Neural cell (in vitro differentiated cells): ENCODE data around the gene CD99. TPM values are rescaled to one million over a fixed set of nuclear protein-coding genes. Genes with fewer than 3 reads are reported as not detected.
"Not testable (repeated sequence)": the region's sequence is repeated elsewhere in the genome, so short reads cannot be mapped to it uniquely, and the experiment has no call there.

Source experiments
- H2AFZ ChIP-seq: fragments of 200-600, 300-800 bp; sonication (generic), shearing (Covaris generic); 2 replicates; pipeline ENCODE4 v1.6.0; 2014; ENCODE audit warnings: low read depth, mild to moderate bottlenecking, antibody characterized with exemption, low read length, moderate library complexity
- H3F3A ChIP-seq: fragments of 200-600 bp; shearing (Covaris generic); 2 replicates; pipeline ENCODE4 v1.6.1; 2016; ENCODE audit warnings: mild to moderate bottlenecking, moderate library complexity, mixed read lengths, antibody characterized with exemption, low read length; ENCODE audit not compliant: insufficient read depth, poor library complexity, severe bottlenecking
- H3K27ac ChIP-seq: fragments of 200-600, 300-800 bp; sonication (generic), shearing (Covaris generic); 2 replicates; pipeline ENCODE4 v1.5.1; 2014; ENCODE audit warnings: mild to moderate bottlenecking, low read length, moderate library complexity
- H3K27me3 ChIP-seq: fragments of 300-800, 200-600 bp; sonication (generic), shearing (Covaris generic); 2 replicates; pipeline ENCODE4 v1.6.0; 2014; ENCODE audit warnings: mild to moderate bottlenecking, low read depth, low read length, moderate library complexity; ENCODE audit not compliant: insufficient read depth
- H3K36me3 ChIP-seq: fragments of 300-800, 200-600 bp; sonication (generic), shearing (Covaris generic); 2 replicates; pipeline ENCODE4 v1.5.1; 2014; ENCODE audit warnings: mild to moderate bottlenecking, antibody characterized with exemption, low read length, moderate library complexity; ENCODE audit not compliant: insufficient read depth
- H3K4me2 ChIP-seq: fragments of 300-800, 200-600 bp; sonication (generic), shearing (Covaris generic); 2 replicates; pipeline ENCODE4 v1.6.0; 2014; ENCODE audit warnings: mild to moderate bottlenecking, low read length
- H3K4me3 ChIP-seq: fragments of 300-800, 200-600 bp; sonication (generic), shearing (Covaris generic); 2 replicates; pipeline ENCODE4 v1.5.1; 2014; ENCODE audit warnings: mild to moderate bottlenecking, low read length, moderate library complexity
- H3K79me2 ChIP-seq: fragments of 200-600 bp; shearing (Covaris generic); replicated peaks from 2 replicates; pipeline ENCODE4 v1.6.0; 2014; ENCODE audit warnings: mild to moderate bottlenecking, low read length, moderate library complexity; ENCODE audit not compliant: insufficient read depth
- H3K9ac ChIP-seq: fragments of 300-800, 200-600 bp; sonication (generic), shearing (Covaris generic); 2 replicates; pipeline ENCODE4 v1.6.1; 2016; ENCODE audit warnings: mild to moderate bottlenecking, low read length, mixed read lengths
- H3K9me2 ChIP-seq: fragments of 200-600 bp; shearing (Covaris generic); 2 replicates; pipeline ENCODE4 v1.6.1; 2016; ENCODE audit warnings: mild to moderate bottlenecking, low read length, mixed read lengths; ENCODE audit not compliant: insufficient read depth
- H3K9me3 ChIP-seq: fragments of 200-600, 300-800 bp; sonication (generic), shearing (Covaris generic); 2 replicates; pipeline ENCODE4 v1.6.1; 2016; ENCODE audit warnings: mild to moderate bottlenecking, mixed run types, low read length, moderate library complexity, mixed read lengths
- H4K20me1 ChIP-seq: fragments of 200-600 bp; shearing (Covaris generic); 2 replicates; pipeline ENCODE4 v1.6.1; 2016; ENCODE audit warnings: mild to moderate bottlenecking, mixed run types; ENCODE audit not compliant: insufficient read depth
- EP300 ChIP-seq: fragments of 450-650 bp; conservative IDR thresholded peaks from 2 replicates; pipeline ENCODE4 v1.6.1; 2014; ENCODE audit warnings: antibody characterized with exemption, mild to moderate bottlenecking, moderate library complexity; ENCODE audit not compliant: poor library complexity, severe bottlenecking
- EZH2 ChIP-seq: fragments of 200-600, 300-800 bp; shearing (Covaris generic), sonication (generic); IDR thresholded peaks from 2 replicates; pipeline ENCODE4 v1.6.1; 2014; ENCODE audit warnings: antibody characterized with exemption, low read length, borderline replicate concordance, mild to moderate bottlenecking; ENCODE audit not compliant: insufficient read depth, poor library complexity, severe bottlenecking
- MXI1 ChIP-seq: fragments of 450-650 bp; conservative IDR thresholded peaks from 2 replicates; pipeline ENCODE4 v1.6.1; 2014; ENCODE audit warnings: antibody characterized with exemption, mild to moderate bottlenecking; ENCODE audit not compliant: poor library complexity, severe bottlenecking
- POLR2AphosphoS5 ChIP-seq: IDR thresholded peaks from 2 replicates; pipeline ENCODE4 v1.6.1; 2012
- RAD21 ChIP-seq: fragments of 450-650 bp; conservative IDR thresholded peaks from 2 replicates; pipeline ENCODE4 v1.6.1; 2014; ENCODE audit warnings: antibody characterized with exemption, mild to moderate bottlenecking, moderate library complexity
- SMC3 ChIP-seq: fragments of 450-650 bp; conservative IDR thresholded peaks from 2 replicates; pipeline ENCODE4 v1.6.1; 2014; ENCODE audit warnings: antibody characterized with exemption, mild to moderate bottlenecking, moderate library complexity; ENCODE audit not compliant: poor library complexity
- TAF1 ChIP-seq: IDR thresholded peaks from 2 replicates; pipeline ENCODE4 v1.6.1; 2012; ENCODE audit warnings: low read depth
- polyA plus RNA-seq: library from polyadenylated mRNA; depleted of rRNA; stranded (reverse); fragments of >200 nt; gene quantifications from 2 replicates; pipeline ENCODE4 v1.2.3, GENCODE V29; 2014
- TF ChIP-seq, protein P1 (sequence below): fragments of 450-650 bp; IDR thresholded peaks from 2 replicates; pipeline ENCODE4 v1.5.1; 2014; ENCODE audit warnings: antibody characterized with exemption, mild to moderate bottlenecking, moderate library complexity; ENCODE audit not compliant: poor library complexity, severe bottlenecking
- TF ChIP-seq, protein P2 (sequence below): IDR thresholded peaks from 2 replicates; pipeline ENCODE4 v1.6.1; 2012; ENCODE audit warnings: borderline replicate concordance

CD99 gene
- polyA plus RNA-seq, 1 donor from 2014 or later, result 6.6 TPM

DNA sequence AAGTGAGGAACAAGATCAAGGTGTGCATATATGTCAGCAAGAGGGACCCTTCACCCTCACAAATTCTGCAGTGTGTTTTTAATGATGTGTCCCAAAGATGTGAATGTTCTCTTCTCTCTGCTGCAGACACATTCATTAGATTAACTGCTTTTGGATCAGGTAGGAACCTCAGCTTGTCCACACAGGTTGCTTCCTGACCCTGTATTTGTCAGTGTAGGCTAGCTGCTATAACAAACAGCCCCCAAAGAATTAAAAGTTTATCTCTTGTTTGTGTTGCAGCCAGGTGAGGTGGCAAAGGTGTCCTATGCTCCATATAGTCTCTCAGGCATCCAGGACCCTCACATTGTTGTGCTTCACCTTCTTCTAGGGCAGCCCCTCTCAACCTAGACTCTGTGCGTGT is 78.5 kb downstream of the CD99 start:
- Histone ChIP-seq H3K9me2 (no peaks in the 10 kb centered on the region), H4K20me1 (no peaks in the 10 kb centered on the region), H3K79me2 (no peaks in the 10 kb centered on the region), H3K9ac (no peak overlapping the region), H3F3A (no peaks in the 10 kb centered on the region), H3K27ac (no peak overlapping the region), H3K4me3 (no peak overlapping the region), H2AFZ (no peak overlapping the region), H3K4me2 (no peak overlapping the region), H3K27me3 (no peaks in the 10 kb centered on the region), H3K36me3 (no peaks in the 10 kb centered on the region), H3K9me3 (no peaks in the 10 kb centered on the region)
- no peak for TF ChIP-seq EP300
- TF ChIP-seq, protein P1, sequence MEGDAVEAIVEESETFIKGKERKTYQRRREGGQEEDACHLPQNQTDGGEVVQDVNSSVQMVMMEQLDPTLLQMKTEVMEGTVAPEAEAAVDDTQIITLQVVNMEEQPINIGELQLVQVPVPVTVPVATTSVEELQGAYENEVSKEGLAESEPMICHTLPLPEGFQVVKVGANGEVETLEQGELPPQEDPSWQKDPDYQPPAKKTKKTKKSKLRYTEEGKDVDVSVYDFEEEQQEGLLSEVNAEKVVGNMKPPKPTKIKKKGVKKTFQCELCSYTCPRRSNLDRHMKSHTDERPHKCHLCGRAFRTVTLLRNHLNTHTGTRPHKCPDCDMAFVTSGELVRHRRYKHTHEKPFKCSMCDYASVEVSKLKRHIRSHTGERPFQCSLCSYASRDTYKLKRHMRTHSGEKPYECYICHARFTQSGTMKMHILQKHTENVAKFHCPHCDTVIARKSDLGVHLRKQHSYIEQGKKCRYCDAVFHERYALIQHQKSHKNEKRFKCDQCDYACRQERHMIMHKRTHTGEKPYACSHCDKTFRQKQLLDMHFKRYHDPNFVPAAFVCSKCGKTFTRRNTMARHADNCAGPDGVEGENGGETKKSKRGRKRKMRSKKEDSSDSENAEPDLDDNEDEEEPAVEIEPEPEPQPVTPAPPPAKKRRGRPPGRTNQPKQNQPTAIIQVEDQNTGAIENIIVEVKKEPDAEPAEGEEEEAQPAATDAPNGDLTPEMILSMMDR, result no peak
- no peak for TF ChIP-seq TAF1
- TF ChIP-seq, protein P2, sequence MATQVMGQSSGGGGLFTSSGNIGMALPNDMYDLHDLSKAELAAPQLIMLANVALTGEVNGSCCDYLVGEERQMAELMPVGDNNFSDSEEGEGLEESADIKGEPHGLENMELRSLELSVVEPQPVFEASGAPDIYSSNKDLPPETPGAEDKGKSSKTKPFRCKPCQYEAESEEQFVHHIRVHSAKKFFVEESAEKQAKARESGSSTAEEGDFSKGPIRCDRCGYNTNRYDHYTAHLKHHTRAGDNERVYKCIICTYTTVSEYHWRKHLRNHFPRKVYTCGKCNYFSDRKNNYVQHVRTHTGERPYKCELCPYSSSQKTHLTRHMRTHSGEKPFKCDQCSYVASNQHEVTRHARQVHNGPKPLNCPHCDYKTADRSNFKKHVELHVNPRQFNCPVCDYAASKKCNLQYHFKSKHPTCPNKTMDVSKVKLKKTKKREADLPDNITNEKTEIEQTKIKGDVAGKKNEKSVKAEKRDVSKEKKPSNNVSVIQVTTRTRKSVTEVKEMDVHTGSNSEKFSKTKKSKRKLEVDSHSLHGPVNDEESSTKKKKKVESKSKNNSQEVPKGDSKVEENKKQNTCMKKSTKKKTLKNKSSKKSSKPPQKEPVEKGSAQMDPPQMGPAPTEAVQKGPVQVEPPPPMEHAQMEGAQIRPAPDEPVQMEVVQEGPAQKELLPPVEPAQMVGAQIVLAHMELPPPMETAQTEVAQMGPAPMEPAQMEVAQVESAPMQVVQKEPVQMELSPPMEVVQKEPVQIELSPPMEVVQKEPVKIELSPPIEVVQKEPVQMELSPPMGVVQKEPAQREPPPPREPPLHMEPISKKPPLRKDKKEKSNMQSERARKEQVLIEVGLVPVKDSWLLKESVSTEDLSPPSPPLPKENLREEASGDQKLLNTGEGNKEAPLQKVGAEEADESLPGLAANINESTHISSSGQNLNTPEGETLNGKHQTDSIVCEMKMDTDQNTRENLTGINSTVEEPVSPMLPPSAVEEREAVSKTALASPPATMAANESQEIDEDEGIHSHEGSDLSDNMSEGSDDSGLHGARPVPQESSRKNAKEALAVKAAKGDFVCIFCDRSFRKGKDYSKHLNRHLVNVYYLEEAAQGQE, result no peak
- TF ChIP-seq EZH2, result no peak
- no peak for TF ChIP-seq POLR2AphosphoS5

DNA sequence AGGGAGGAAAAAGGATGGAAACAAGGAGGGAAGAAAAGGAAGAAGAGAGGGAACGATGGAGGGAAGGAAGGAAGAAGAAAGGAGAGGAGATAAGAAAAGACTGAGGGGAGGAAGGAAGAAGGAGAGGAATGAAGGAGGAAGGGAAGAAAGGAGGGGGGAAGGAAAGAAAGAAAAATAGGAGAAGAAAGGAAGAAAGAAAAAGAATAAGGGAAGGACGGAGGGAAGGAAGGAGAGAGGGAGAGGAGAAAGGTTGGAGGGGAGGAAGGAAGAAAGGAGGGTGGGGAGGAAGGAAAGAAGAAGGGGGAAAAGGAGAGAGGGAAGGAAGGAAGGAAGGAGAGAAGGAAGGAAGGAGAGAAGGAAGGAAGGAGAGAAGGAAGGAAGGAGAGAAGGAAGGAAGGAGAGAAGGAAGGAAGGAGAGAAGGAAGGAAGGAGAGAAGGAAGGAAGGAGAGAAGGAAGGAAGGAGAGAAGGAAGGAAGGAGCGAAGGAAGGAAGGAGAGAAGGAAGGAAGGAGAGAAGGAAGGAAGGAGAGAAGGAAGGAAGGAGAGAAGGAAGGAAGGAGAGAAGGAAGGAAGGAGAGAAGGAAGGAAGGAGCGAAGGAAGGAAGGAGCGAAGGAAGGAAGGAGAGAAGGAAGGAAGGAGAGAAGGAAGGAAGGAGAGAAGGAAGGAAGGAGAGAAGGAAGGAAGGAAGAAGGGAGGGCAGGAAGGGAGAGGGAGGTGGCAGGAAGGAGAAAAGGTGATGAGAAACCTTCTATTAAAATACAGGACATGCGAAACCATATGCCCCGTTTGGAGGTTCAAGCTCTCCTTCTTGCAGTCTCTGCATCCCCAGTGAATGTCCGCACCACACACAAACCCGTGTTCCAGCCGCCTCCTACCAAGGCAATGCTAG is 82.3 kb downstream of the CD99 start:
- H3K36me3 ChIP-seq, H3K9ac ChIP-seq, H3K9me3 ChIP-seq, H3K79me2 ChIP-seq, H3F3A ChIP-seq, H3K27ac ChIP-seq, H3K4me2 ChIP-seq, H3K9me2 ChIP-seq, H2AFZ ChIP-seq, H4K20me1 ChIP-seq, H3K27me3 ChIP-seq, H3K4me3 ChIP-seq: not testable (repeated sequence)

DNA sequence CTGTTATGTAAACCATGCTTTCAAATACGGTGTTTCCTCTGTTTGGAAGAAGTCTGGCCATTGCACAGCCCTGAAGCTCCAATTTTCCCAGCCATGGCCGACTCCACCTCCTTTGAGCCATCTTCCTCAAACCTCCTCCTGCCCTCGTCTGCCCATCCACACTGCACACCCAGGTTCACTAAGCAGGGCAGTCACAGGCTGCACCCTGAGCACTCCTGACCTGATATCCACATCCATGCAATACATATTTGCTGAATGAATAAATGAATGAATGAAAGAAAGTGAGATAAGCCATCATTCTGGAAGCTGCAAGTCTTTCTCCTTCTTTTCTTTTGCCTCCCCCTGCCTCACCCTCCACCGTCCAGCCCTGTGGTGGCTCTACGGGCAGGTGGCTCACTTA is 83.0 kb downstream of the CD99 start:
- Histone ChIP-seq H3K4me3 (no peak overlapping the region), H3K9ac (no peak overlapping the region), H3K27me3 (no peaks in the 10 kb centered on the region), H3K9me2 (no peaks in the 10 kb centered on the region), H3K27ac (no peak overlapping the region), H3K79me2 (no peaks in the 10 kb centered on the region), H3K36me3 (no peaks in the 10 kb centered on the region), H4K20me1 (no peaks in the 10 kb centered on the region), H3F3A (no peaks in the 10 kb centered on the region), H3K4me2 (no peak overlapping the region), H2AFZ (no peak overlapping the region), H3K9me3 (no peaks in the 10 kb centered on the region)
- TF ChIP-seq RAD21 (no peak), POLR2AphosphoS5 (no peak), TAF1 (no peak), EP300 (no peak), MXI1 (no peak), SMC3 (no peak), EZH2 (no peak)
- TF ChIP-seq, protein P2, result no peak
- TF ChIP-seq, protein P1, result no peak
